ENCODE measurements around the gene ZNF414.
A peak's percentile ranks its signal among the peaks of the same experiment; 100 is the strongest.

The ZNF414 gene

DNA sequence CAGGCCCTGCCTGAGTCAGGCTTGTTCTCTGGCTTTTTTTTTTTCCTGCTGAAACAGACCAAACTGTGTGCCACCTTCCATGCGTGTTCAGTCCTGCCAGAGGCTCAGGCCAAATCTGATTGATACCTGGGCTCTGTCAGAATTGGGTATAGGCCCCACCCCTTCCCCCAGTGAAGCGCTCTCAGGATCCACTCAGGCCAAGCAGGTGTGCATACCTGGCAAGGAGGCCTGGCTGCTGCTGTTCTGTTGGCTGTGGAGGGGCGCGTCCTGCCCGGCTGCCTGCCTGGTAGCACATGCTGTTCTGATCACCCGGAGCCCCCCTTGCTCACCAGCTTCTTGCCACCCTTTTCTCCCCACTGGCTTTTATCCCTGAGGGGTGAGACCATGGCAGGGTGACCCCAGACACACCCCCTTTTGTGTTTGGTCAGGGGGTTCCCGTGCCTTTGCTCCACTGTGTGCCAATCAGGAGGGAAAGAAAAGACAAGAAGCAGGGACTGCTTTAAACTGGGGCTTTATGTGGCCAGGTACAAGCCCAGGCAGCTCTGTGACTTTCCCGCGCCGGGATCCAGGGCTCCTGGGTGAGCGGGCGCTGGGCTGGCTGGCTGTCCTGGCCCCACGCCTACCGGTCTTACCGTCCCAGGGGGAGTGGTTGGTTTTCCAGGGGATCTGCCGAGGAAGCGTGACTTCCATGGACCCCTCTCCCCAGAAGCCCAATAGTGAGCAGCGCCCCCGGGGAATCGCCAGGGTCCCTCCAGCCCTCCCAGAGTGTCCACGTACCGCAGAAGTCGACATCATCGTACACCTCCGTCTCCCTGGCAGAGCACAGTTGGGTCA is 24.2 kb downstream of the ZNF414 start:
- no peak for DNase-seq

GRCh38 chr19:8488365-8488764 is 25.6 kb downstream of the ZNF414 start:
- DNase-seq = no peak

GRCh38 chr19:8487137-8487851 is 26.7 kb downstream of the ZNF414 start:
- DNase-seq = peak in 3 of 5 donors; percentile 38 to 75 (median 41)

DNA sequence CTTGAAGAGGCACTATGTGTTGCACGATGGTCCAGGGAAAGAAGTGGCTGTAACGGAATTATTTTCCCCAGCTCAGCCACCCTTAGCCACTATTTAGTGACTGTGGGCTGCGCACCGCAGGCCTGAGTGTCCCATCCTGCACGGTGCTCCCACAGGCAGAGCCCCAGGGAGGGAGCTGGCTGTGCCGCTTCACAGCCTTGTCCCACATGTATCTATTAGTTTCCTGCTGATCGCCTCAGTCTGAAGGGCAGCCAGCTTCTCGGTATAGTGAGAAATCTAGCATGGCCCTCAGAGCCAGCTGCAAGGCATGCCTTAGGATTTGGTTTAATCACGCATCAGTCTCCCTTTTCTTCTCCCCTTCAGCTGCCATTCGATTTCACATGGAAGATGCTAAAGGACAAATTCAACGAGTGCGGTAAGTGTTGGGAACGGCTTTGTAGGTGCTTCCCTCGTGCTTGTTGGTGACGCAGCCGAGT is 27.3 kb downstream of the ZNF414 start:
- no peak for DNase-seq

DNA sequence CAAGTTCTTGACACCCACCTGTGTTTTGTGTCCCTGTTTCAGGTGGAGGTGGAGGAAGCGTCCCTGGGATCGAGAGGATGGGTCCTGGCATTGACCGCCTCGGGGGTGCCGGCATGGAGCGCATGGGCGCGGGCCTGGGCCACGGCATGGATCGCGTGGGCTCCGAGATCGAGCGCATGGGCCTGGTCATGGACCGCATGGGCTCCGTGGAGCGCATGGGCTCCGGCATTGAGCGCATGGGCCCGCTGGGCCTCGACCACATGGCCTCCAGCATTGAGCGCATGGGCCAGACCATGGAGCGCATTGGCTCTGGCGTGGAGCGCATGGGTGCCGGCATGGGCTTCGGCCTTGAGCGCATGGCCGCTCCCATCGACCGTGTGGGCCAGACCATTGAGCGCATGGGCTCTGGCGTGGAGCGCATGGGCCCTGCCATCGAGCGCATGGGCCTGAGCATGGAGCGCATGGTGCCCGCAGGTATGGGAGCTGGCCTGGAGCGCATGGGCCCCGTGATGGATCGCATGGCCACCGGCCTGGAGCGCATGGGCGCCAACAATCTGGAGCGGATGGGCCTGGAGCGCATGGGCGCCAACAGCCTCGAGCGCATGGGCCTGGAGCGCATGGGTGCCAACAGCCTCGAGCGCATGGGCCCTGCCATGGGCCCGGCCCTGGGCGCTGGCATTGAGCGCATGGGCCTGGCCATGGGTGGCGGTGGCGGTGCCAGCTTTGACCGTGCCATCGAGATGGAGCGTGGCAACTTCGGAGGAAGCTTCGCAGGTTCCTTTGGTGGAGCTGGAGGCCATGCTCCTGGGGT is 28.2 kb downstream of the ZNF414 start:
- DNase-seq = no peak

DNA sequence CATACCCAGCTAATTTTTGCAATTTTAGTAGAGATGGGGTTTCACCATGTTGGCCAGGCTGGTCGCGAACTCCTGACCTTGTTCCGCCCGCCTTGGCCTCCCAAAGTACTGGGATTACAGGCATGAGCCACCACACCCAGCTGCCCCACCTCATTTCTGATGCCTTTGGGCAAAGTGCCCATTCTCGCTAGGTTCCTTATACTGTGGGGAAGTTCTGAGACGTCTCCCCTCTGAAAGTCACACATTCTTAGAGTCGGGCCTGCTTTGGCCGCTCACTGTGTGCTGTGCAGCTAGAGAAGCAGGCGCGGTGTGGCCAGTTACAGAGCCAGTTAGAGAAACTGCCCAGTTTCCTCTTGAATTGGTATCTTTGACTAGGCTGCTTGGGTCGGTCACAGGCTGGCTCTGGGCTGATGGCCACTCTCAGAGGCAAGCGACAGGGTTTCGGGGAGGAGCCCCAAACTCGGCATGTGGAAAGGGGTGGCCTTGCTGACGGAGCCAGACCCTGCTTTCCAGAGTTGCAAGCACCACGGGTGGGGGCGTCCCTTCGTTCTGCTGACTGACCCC is 29.6 kb downstream of the ZNF414 start:
- DNase-seq = no peak

DNA sequence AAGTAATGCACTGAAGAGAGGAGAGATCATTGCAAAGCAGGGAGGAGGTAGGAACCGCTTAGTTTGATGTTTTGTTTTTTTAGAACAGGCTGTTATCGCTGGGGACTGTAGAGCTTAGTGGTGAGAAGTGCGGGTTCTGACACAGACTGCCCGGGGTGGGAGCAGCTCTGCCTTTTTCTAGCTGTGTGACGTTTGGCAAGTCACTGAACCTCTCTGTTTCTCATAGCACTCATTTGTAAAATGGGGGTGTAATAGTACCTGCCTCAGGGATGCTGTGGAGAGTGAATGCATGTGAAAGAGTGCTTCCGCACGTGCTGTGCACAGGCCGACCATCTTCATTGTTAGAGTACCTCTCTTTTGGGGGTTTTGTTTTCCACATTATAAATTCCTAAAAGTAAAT is 30.8 kb downstream of the ZNF414 start:
- no peak for DNase-seq

DNA sequence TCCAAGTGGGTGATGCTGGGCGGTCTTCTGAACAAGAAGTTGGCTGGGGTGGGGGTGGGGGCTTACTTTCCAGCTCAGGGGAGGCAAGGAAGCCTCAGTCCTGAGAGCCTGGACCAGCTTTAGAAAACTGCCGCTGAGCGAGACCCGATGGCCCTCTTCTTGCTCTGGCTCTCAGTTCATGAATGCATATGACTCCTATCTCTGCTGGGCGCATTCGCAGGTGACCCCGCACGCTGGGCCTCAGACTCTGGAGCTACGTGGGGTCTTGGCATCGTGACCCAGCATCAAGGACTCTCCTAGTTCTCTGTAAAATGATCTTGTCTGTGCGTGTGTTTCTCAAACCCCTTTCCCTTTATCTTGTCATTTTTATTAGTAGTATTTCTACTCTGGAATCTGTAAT is 31.3 kb downstream of the ZNF414 start:
- no peak for DNase-seq

- DNase-seq = no peak
These were observed 32.4 kb downstream of the ZNF414 start for GRCh38 chr19:8481616-8482015.

GRCh38 chr19:8481201-8481600 is 32.8 kb downstream of the ZNF414 start:
- no peak for DNase-seq

GRCh38 chr19:8478598-8478997 is 35.4 kb downstream of the ZNF414 start:
- DNase-seq = no peak

DNA sequence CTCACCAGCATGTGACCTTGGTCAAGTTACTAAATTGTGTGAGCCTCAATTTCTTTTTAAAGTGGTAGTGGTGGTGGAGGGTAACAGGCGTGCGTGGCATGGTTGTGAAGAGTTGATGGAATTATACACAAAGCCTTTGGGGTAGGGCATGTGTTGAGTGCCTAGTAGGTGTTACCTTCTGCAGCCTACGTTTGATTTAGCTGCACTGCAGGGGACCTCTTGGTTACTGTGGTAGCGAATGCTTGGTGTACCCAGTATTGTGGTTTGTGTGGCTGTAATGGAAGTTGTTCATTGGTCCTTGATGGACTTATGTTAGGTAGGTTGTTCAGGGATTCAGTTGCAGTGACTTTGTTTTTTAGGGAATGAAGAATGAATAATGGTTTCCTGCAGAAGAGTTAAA is 36.1 kb downstream of the ZNF414 start:
- DNase-seq = no peak

DNA sequence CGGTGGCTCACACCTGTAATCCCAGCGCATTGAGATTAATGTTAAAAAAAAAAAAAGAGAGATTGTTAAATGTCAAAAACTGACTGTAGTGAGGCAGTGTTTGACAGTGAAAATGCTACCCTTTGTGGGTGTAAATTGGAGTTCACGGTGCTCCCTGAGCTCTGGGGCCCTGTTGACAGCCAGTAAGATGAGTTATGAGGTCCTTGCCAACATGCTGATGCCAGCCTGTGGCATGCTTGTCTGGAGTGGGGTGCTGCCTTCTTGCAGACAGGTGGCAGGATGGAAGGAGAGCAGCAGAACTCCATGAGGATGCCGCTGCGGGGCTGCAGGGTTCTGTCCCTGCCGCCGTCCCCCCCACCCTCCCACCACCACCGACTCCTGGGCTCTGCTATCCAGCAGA is 37.4 kb downstream of the ZNF414 start:
- DNase-seq = no peak

GRCh38 chr19:8475005-8475404 is 39.0 kb downstream of the ZNF414 start:
- no peak for DNase-seq

DNA sequence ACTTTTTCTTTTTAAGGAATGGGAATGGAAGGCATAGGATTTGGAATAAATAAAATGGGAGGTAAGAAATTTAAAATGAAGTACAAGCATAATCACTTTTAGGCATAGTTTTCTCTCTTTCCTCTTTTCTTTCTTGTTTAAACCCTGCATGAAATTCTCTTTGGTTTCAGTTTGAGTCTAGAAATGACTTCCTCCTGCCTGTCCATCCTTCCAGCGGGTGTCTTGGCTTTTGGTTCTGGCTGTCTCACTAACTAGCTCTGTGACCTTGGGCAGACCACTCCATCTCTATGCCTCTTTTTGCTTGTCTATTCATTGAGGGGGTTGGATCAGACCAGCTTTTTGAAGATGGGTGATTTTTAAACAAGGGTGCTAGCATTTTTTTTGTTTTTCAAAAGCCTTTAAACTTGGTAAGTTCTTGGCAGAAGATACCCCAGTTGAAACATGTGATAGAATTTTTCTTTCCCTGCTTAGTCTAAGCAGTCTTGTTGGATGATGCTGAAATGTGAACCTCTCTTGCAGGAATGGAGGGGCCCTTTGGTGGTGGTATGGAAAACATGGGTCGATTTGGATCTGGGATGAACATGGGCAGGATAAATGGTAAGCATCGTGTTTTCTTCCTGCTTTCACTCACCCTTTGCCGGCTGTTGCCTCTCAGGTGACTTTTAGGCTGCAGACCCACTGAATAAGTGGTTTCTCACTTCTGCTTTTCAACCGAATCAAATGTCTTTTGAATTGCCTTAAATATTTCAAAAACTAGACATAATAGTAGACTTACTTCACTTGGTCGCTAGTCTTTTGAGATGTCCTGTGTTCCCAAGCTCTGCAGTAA is 40.1 kb downstream of the ZNF414 start:
- no peak for DNase-seq

- DNase-seq = no peak
These were observed 44.2 kb downstream of the ZNF414 start for GRCh38 chr19:8469613-8470368.

GRCh38 chr19:8468761-8469373 is 45.1 kb downstream of the ZNF414 start:
- DNase-seq = no peak

GRCh38 chr19:8468124-8468523 is 45.8 kb downstream of the ZNF414 start:
- DNase-seq = no peak

DNA sequence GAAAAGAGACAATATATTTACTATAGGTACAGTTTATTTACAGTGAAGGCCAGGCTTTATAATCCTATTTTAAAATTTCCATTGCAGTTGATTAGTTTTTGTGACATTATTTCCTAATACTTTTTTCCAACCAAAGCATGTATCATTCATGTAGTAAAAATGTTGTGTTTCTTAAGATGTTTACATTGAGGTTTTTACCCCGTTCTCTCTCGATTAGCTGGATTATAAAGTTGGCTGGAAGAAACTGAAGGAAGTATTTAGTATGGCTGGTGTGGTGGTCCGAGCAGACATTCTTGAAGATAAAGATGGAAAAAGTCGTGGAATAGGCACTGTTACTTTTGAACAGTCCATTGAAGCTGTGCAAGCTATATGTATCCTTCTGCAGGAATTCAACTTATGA is 47.9 kb downstream of the ZNF414 start:
- no peak for DNase-seq

DNA sequence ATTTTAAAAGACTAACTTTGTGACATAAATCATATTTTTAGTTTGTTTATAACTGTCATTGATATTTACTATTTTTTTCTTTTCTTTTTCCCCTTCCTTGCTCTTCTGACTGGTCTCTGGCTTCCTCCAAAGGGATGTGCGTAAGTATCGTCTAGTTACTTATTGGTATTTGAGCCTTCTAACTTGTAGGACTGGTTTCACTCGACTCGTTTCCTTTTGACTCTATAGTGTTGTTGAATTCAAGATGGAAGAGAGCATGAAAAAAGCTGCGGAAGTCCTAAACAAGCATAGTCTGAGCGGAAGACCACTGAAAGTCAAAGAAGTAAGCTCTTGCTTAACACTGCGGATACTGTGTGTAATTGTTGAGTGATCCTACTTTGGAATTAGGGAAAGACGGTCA is 50.6 kb downstream of the ZNF414 start:
- no peak for DNase-seq

DNA sequence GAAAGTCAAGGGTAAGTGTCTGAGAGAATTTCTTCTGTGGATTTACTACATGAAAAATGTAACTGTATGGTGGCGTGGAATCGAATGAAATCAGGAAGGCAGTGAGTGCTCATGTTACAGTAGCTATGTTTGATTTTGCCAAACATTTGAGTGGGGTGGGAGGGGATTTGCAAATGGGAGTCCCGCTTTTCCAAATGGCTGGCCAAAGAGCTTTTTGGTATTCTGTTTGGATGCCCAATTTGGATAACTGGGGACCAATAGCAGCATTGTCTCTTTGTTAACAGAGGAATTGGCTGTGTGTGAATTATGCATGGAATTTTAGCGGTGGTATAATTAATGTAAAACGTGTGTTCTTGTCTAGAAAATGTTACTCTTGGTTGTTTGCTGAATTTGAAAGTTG is 51.4 kb downstream of the ZNF414 start:
- no peak for DNase-seq

Data from T-helper 1 cell (primary cell).